Mucosa of descending colon (tissue), 3 donors: ENCODE results near the gene ZFP90. TPM values are rescaled to one million over a fixed set of nuclear protein-coding genes. Genes with fewer than 3 reads are reported as not detected.
A peak's percentile ranks its signal among the peaks of the same experiment; 100 is the strongest.

Experiments used
- ATAC-seq: fragments of 200-7000 bp; cut with Tn5 transposase; one replicate; pipeline ENCODE4 v1.9.1; 2020; ENCODE audit warnings: mild to moderate bottlenecking, moderate library complexity
- DNase-seq, 3 donors: peaks; one replicate each; pipeline ENCODE4 v3.0.0-alpha.2; 2020
- H3K36me3 ChIP-seq: fragments of 200-600 bp; one replicate; pipeline ENCODE4 v1.8.0; 2021; ENCODE audit warnings: low read depth, mild to moderate bottlenecking
- H3K4me1 ChIP-seq: fragments of 200-600 bp; one replicate; pipeline ENCODE4 v1.8.0; 2021; ENCODE audit warnings: low read depth, mild to moderate bottlenecking
- H3K4me3 ChIP-seq: fragments of 200-600 bp; one replicate; pipeline ENCODE4 v1.8.0; 2021; ENCODE audit warnings: mild to moderate bottlenecking
- H3K9me3 ChIP-seq: fragments of 200-600 bp; one replicate; pipeline ENCODE4 v1.8.0; 2021; ENCODE audit warnings: mild to moderate bottlenecking
- intact Hi-C, 2 donors: fragments of 100-400 bp; cut with DNase I in 1 of 2; cut with micrococcal nuclease in 1 of 2; formaldehyde crosslinking; loops; one replicate each; pipeline versions ENCODE4 v1.11.0 to v1.11.1; 2022; cut with DNase I, micrococcal nuclease
- total RNA-seq, 3 donors: library from RNA; stranded (reverse); fragmentation: NEBNext Ultra II Directional in 2 of 3; extraction: Animal tissue kit (Norgen Biotek cat#: 25700) in 2 of 3; gene quantifications; one replicate each; pipeline versions ENCODE4 v1.2.1 to v1.2.4, GENCODE V29; 2021 to 2023
- TF ChIP-seq, protein P1 (sequence below): fragments of 200-600 bp; IDR thresholded peaks from one replicate; pipeline ENCODE4 v1.8.0; 2022; ENCODE audit warnings: antibody characterized with exemption, mild to moderate bottlenecking
- donor health status: DM: no; HTN: no; CAD: no; lungs with moderate emphysema.
- donor health status: DM: no; HTN: no; CAD: no.
- donor health status: DM: no; HTN: yes; CAD: no.

ZFP90 gene
- total RNA-seq, 3 donors from 2014 or later = 10.2 to 18.1 (median 12.8) TPM

GRCh38 chr16:68510775-68511174, 28.3 kb upstream of the ZFP90 start:
- DNase-seq (no peak), ATAC-seq (no peak)
- Histone ChIP-seq H3K4me1 (peaks cover 4% of the 10 kb centered on the region), H3K36me3 (no peaks in the 10 kb centered on the region), H3K9me3 (no peaks in the 10 kb centered on the region), H3K4me3 (no peak overlapping the region)
- intact Hi-C loops = no loop called here
- TF ChIP-seq, protein P1, sequence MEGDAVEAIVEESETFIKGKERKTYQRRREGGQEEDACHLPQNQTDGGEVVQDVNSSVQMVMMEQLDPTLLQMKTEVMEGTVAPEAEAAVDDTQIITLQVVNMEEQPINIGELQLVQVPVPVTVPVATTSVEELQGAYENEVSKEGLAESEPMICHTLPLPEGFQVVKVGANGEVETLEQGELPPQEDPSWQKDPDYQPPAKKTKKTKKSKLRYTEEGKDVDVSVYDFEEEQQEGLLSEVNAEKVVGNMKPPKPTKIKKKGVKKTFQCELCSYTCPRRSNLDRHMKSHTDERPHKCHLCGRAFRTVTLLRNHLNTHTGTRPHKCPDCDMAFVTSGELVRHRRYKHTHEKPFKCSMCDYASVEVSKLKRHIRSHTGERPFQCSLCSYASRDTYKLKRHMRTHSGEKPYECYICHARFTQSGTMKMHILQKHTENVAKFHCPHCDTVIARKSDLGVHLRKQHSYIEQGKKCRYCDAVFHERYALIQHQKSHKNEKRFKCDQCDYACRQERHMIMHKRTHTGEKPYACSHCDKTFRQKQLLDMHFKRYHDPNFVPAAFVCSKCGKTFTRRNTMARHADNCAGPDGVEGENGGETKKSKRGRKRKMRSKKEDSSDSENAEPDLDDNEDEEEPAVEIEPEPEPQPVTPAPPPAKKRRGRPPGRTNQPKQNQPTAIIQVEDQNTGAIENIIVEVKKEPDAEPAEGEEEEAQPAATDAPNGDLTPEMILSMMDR = no peak

- intact Hi-C loops = no loop called here
- ATAC-seq (no peak), DNase-seq (peak in 1 of 3 donors; percentile 34)
- TF ChIP-seq, protein P1 = no peak
- peaks cover 4% of the 10 kb centered on the region for H3K4me1 ChIP-seq
- H3K36me3 ChIP-seq = no peaks in the 10 kb centered on the region
- H3K4me3 ChIP-seq = no peak overlapping the region
- H3K9me3 ChIP-seq = no peaks in the 10 kb centered on the region
Observed at GRCh38 chr16:68512183-68512582, 26.9 kb upstream of the ZFP90 start.

DNA sequence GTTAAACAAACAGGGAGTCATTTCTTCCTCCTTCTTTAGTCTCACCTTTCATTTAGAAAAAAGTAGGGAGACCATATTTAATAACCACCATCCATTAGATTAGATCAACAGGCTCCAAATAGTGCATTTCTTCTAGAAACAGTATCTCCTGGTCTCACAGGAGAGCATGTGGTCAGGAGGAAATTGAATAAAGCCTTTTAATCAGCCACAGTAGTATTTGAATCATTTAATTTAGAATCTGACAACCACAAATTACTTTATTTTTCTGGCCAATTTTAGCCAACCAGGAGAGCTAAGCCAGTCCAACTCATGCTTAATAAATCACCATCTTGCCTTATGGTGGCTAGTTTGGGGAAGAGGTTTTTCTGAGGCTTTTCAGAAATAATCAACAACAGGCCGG, 26.3 kb upstream of the ZFP90 start:
- intact Hi-C loops = no loop called here
- no peaks in the 10 kb centered on the region for H3K36me3 ChIP-seq
- peaks cover 4% of the 10 kb centered on the region for H3K4me1 ChIP-seq
- TF ChIP-seq, protein P1 = no peak
- DNase-seq (no peak), ATAC-seq (no peak)
- H3K9me3 ChIP-seq = no peaks in the 10 kb centered on the region
- H3K4me3 ChIP-seq = no peak overlapping the region

DNA sequence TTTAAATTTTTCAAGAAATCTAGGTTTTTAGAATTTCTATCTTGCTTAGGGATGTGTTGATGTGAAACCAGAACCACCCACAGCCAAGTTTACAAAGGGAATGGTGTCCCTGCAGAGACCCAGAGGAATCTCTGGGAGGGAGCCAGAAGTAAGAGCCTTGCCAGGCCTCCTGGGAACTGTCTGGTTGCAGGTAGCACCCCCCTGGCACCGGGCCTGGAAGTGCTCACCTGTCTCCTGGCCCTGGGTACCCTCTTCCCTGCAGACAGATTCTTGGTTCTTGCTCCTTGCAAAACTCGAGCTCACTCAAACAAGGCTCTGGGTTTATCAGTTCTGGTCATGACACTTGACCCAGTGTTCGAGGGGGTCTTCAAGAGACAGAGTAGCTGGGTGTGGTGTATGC, 24.6 kb upstream of the ZFP90 start:
- no peak overlapping the region for H3K4me3 ChIP-seq
- H3K36me3 ChIP-seq = no peaks in the 10 kb centered on the region
- peak in 1 of 3 donors; percentile 12 for DNase-seq
- TF ChIP-seq, protein P1 = no peak
- ATAC-seq = no peak
- intact Hi-C loops = no loop called here
- no peaks in the 10 kb centered on the region for H3K9me3 ChIP-seq
- H3K4me1 ChIP-seq = peaks cover 4% of the 10 kb centered on the region

DNA sequence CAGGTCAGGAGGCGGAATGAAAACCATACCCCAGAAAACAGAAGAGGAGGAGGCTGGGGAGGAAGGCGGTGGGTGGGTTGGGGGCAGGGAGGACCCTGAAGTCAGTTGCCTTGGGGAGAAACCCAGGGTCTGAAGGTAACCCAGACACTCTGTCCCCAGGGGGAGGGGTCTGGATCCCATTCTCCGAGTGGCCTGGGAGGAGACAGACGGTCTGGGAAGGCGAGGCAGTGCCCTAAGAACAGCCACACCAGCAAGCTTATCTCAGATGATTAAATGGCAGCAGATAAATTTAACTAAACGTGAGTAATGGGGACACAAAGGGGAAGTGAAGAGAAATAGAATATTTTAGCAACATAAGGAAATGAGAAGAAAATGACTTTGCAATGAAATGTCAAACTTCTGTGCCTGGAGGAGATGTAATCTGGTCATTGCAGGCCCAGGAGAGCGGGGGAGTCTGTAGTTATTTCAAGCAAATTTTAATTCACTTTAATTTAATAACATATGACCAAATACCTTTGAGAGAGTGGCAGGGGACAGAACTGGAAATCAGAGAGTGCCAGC, 21.4 kb upstream of the ZFP90 start:
- DNase-seq = no peak
- no peaks in the 10 kb centered on the region for H3K4me1 ChIP-seq
- TF ChIP-seq, protein P1 = no peak
- no peak for ATAC-seq
- intact Hi-C loops = no loop called here
- no peaks in the 10 kb centered on the region for H3K36me3 ChIP-seq
- no peaks in the 10 kb centered on the region for H3K9me3 ChIP-seq
- H3K4me3 ChIP-seq = no peak overlapping the region

GRCh38 chr16:68519225-68519745, 19.8 kb upstream of the ZFP90 start:
- Histone ChIP-seq H3K4me3 (no peak overlapping the region), H3K36me3 (no peaks in the 10 kb centered on the region), H3K4me1 (no peaks in the 10 kb centered on the region), H3K9me3 (no peaks in the 10 kb centered on the region)
- TF ChIP-seq, protein P1 = no peak
- DNase-seq = no peak
- intact Hi-C loops = no loop called here
- ATAC-seq = no peak
